Measurements from ENCODE around the gene PTHLH. TPM values are rescaled to one million over a fixed set of nuclear protein-coding genes. Genes with fewer than 3 reads are reported as not detected.

The PTHLH gene
- total RNA-seq, 1 donor from 2014 or later: 0.21 TPM

- ATAC-seq: no peak
- Histone ChIP-seq H3K4me1 (no peaks in the 10 kb centered on the region), H3K9me3 (no peaks in the 10 kb centered on the region), H3K36me3 (no peaks in the 10 kb centered on the region), H3K27ac (no peak overlapping the region), H3K27me3 (ENCODE audit: low read depth) (no peaks in the 10 kb centered on the region), H3K4me3 (no peak overlapping the region)
- intact Hi-C loops (cut with DNase I): loop anchor here (10.0 kb wide), 1 partner anchor 197 kb away; no protein-coding TSS in a partner anchor
- TF ChIP-seq CTCF (IDR thresholded peaks at IDR 0.05): no peak
- DNase-seq: no peak
These were observed 41.1 kb downstream of the PTHLH start for GRCh38 chr12:27931390-27931789.

- H3K4me1 ChIP-seq: no peaks in the 10 kb centered on the region
- DNase-seq (no peak), ATAC-seq (no peak)
- no peak for TF ChIP-seq CTCF (IDR thresholded peaks at IDR 0.05)
- no peak overlapping the region for H3K4me3 ChIP-seq
- intact Hi-C loops (cut with DNase I): no loop called here
- no peaks in the 10 kb centered on the region for H3K27me3 ChIP-seq (ENCODE audit: low read depth)
- H3K36me3 ChIP-seq: no peaks in the 10 kb centered on the region
- no peaks in the 10 kb centered on the region for H3K9me3 ChIP-seq
- H3K27ac ChIP-seq: no peak overlapping the region
These were observed 45.2 kb downstream of the PTHLH start for GRCh38 chr12:27927347-27927746.

GRCh38 chr12:27924350-27925135, 48.0 kb downstream of the PTHLH start:
- no peak for ATAC-seq
- intact Hi-C loops (cut with DNase I): no loop called here
- no peak for DNase-seq
- Histone ChIP-seq H3K27me3 (ENCODE audit: low read depth) (no peaks in the 10 kb centered on the region), H3K4me1 (no peaks in the 10 kb centered on the region), H3K36me3 (no peaks in the 10 kb centered on the region), H3K9me3 (no peaks in the 10 kb centered on the region), H3K27ac (no peak overlapping the region), H3K4me3 (no peak overlapping the region)
- no peak for TF ChIP-seq CTCF (IDR thresholded peaks at IDR 0.05)

- H3K4me1 ChIP-seq: no peaks in the 10 kb centered on the region
- peak; percentile 24 to 27 for ATAC-seq
- H3K27me3 ChIP-seq (ENCODE audit: low read depth): no peaks in the 10 kb centered on the region
- no peak for DNase-seq
- intact Hi-C loops (cut with DNase I): no loop called here
- H3K36me3 ChIP-seq: no peaks in the 10 kb centered on the region
- no peaks in the 10 kb centered on the region for H3K9me3 ChIP-seq
- no peak overlapping the region for H3K4me3 ChIP-seq
- no peak overlapping the region for H3K27ac ChIP-seq
- no peak for TF ChIP-seq CTCF (IDR thresholded peaks at IDR 0.05)
These were observed 49.9 kb downstream of the PTHLH start for GRCh38 chr12:27922531-27923139.

GRCh38 chr12:27919671-27920235, 52.8 kb downstream of the PTHLH start:
- H3K9me3 ChIP-seq: no peaks in the 10 kb centered on the region
- no peak for DNase-seq
- H3K4me1 ChIP-seq: no peaks in the 10 kb centered on the region
- no peaks in the 10 kb centered on the region for H3K27me3 ChIP-seq (ENCODE audit: low read depth)
- no peak for ATAC-seq
- no peak overlapping the region for H3K27ac ChIP-seq
- no peak overlapping the region for H3K4me3 ChIP-seq
- TF ChIP-seq CTCF (IDR thresholded peaks at IDR 0.05): no peak
- intact Hi-C loops (cut with DNase I): no loop called here
- H3K36me3 ChIP-seq: no peaks in the 10 kb centered on the region
